ENCODE results near the gene IGF1.

Gene IGF1

GRCh38 chr12:102496591-102496990 is 16.2 kb upstream of the IGF1 start:
- DNase-seq (ENCODE audit: low read depth): no peak

- no peak for DNase-seq (ENCODE audit: low read depth)
These were observed 6.9 kb upstream of the IGF1 start for GRCh38 chr12:102487226-102487625.

- DNase-seq (ENCODE audit: low read depth): no peak
These were observed 5.8 kb upstream of the IGF1 start for GRCh38 chr12:102486153-102486552.

- peak; percentile 23 for DNase-seq (ENCODE audit: low read depth)
These were observed 4.1 kb upstream of the IGF1 start for GRCh38 chr12:102484428-102484958.

DNA sequence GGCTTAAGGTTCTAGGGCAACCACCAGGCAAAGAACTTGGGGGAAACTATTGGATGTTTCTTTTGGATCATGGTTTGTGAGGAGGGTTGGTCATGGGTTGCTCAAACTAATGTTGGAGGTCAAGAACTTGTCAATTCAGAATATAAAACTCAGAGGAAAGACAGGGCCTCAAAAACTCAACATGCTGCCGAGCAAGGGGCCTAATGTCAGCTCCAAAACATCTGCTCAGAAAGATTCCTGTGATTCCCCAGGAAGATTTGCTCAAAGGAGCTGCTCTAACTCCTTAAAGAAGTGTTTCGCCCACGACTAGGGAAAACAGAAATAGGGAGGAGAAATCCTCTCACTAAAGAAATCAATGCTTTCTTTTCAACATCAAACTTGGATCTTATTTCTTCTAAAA is 3.7 kb upstream of the IGF1 start:
- no peak for DNase-seq (ENCODE audit: low read depth)

DNA sequence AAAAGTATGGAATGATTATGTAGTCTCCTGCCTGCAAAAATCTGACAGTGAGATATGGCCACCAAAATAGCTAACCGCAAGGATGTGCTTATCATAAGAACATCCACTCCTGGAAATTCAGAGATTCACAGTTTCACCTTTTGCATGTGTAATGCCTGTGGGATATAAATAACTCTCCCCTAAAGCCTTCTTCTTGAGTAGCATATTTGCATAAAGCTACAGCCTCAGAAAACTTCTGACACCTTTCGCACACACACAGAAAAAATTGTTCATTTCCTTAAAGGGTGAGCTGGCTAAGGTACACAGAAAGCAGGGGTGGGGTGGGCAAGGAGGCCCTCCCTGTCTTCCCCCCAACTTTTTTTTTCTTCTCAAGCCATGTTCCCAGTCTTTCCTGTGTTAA is 3.1 kb upstream of the IGF1 start:
- DNase-seq (ENCODE audit: low read depth): no peak

- no peak for DNase-seq (ENCODE audit: low read depth)
These were observed 1.5 kb upstream of the IGF1 start for GRCh38 chr12:102481705-102482425.

DNA sequence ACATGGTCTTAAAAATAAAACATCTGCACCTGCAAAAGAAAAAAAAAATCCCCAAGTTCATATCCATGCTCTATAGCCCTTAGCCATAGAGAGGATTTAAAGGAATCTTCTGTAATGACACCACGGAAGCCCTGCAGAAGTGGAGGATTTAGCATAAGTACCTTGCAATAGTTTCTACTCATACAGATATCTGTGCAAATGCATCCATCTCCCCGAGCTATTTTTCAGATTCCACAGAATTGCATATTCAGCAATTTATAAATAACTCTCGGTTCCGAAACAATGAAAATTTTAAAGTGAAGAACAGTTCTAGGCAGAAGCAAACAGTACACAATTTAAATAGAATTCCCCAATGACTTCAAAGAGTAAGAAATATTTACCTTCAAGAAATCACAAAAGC is 424 bp downstream of the IGF1 start:
- no peak for DNase-seq (ENCODE audit: low read depth)

- no peak for DNase-seq (ENCODE audit: low read depth)
These were observed 1.1 kb downstream of the IGF1 start for GRCh38 chr12:102479099-102479885.

GRCh38 chr12:102478405-102479098 is 1.8 kb downstream of the IGF1 start:
- DNase-seq (ENCODE audit: low read depth): no peak

- DNase-seq (ENCODE audit: low read depth): no peak
These were observed 5.0 kb downstream of the IGF1 start for GRCh38 chr12:102475355-102475754.

- DNase-seq (ENCODE audit: low read depth): no peak
These were observed 5.8 kb downstream of the IGF1 start for GRCh38 chr12:102474438-102475064.

GRCh38 chr12:102472496-102472895 is 7.9 kb downstream of the IGF1 start:
- no peak for DNase-seq (ENCODE audit: low read depth)

DNA sequence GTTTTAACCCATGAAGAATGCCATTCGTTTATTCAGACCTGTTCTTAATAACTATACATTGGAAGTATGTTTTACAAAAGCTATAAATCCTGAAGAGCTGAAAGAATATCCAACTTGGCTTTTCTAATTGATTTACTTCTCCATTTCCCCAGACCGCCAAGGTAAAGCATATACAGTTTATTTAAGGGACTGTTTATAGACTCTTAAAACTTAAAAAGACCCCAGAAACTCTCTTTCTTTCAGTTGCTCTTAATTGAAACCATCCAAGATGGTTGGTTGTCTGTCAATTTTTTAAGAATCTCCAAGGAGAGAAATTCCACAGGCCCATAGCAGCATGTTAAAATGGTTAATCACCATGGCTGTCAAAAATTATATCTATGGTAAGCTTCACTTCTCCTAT is 8.8 kb downstream of the IGF1 start:
- no peak for DNase-seq (ENCODE audit: low read depth)

DNA sequence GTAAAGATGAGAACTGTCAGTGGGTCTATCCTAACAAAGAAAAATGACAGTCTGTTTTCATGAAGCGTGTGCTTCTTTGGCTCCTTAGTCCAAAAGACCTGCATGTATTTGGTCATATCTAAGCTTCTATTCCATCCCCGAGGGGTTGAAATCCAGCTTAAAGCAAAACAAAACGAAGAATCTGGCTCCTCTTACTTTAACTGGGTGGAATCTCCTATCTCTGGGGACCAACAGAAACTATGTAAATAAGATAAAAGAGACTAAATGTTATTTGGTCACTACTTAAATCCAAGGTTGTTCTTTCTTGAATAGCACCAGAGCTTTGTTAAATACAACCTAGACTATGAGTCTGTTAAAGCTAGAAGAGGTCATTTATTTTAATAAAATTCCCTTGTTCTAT is 9.4 kb downstream of the IGF1 start:
- no peak for DNase-seq (ENCODE audit: low read depth)

DNA sequence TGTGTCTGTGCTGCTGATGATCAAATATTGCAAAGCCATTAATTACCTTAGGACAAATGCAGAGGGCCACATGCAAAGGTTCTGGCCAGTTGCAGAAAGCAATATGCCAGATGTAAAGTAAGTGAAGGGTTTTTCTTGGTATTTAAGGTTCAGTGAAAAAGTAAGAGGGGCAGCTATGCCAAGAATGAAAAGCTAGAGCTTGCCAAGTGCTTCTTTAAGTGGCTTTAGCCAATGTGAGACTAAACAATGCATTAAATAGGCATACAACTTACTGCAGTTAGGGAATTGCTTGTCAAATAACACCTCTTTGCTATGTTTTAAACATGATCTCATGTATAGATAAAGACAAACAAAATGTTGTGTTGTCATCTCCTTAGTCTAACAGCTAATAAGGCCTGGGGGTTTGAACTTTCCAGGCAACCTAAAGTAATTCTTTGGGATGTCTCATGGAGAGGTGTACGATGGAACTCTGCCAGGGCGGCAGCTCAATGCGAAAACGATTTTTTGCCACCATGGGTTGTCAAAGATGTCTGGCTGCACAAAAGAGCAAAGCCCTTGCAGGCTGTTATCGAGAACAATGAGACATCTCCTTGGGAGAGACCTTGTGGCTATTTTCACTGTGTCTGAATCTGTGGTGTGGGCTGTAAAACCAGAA is 12.0 kb downstream of the IGF1 start:
- DNase-seq (ENCODE audit: low read depth): no peak

DNA sequence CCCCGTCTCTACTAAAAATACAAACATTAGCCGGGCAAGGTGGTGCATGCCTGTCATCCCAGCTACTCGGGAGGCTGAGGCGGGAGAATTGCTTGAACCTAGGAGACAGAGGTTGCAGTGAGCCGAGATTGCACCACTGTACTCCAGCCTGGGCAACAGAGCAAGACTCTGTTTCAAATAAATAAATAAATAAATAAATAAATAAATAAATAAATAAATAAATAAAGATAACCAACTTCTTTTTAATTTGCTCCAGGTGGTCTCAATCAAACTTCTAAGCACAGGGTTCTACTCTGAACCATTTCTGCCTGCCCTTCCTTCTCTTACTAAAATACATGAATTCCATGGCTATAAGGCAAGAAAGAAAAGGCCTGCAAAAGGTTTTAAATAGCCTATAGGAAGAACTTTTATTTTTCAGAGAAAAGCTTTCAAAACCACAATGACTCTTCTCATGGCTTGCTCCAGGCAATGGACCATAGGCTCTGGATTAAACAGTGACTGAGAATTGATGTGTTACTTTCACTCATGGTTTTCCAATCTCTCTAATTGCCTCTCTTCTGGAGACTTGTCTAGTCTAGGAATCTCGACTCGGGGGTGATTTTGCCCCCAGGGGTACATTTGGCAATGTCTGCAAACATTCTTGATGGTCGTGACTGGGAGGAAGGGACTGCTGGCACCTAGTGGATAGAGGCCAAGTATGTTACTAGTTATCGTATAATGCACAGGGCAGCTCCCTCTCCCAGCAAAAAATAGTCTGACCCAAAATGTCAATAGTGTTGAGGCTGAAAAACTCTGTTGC is 14.4 kb downstream of the IGF1 start:
- no peak for DNase-seq (ENCODE audit: low read depth)

GRCh38 chr12:102463659-102464249 is 16.6 kb downstream of the IGF1 start:
- no peak for DNase-seq (ENCODE audit: low read depth)

DNA sequence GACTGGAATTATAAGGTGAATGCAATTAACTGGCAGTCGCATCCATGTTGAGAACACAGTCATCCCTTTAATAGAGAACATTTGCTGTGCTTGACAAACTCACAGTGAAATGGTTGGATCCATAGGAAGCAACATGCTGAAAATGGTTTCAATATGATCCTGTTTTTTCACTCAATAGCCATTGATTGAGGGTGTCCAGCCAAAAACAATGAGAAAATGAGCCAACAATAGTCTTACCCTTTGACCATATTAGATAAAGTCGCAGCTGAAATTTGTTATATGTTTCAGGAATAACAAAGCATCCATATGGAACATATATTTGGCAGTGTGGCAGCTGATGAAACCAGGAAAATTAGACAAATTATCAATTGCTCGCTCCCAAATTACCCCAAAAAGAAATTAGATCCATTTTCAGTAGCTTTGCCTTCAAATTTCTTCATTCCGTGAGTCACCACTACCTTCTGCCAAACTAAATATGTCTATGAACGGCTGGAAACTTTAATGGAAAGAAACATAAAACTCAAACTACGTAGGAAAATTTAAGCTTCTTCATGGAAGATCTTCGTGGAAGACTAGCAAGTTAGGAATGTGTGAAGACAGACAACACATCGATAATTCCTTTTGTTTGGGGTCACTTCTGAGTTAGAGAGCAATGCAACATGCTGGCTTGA is 17.4 kb downstream of the IGF1 start:
- no peak for DNase-seq (ENCODE audit: low read depth)

- DNase-seq (ENCODE audit: low read depth): no peak
These were observed 18.0 kb downstream of the IGF1 start for GRCh38 chr12:102462386-102462785.

Measured in stimulated activated CD8-positive, alpha-beta memory T cell treated with anti-CD3 and anti-CD28 coated beads, Interleukin-15, amount 100 ng/mL, for 24 hours (primary cell).